Measurements from ENCODE around the gene PGK1.
"Not testable (repeated sequence)": the region's sequence is repeated elsewhere in the genome, so short reads cannot be mapped to it uniquely, and the experiment has no call there.

Gene PGK1

DNA sequence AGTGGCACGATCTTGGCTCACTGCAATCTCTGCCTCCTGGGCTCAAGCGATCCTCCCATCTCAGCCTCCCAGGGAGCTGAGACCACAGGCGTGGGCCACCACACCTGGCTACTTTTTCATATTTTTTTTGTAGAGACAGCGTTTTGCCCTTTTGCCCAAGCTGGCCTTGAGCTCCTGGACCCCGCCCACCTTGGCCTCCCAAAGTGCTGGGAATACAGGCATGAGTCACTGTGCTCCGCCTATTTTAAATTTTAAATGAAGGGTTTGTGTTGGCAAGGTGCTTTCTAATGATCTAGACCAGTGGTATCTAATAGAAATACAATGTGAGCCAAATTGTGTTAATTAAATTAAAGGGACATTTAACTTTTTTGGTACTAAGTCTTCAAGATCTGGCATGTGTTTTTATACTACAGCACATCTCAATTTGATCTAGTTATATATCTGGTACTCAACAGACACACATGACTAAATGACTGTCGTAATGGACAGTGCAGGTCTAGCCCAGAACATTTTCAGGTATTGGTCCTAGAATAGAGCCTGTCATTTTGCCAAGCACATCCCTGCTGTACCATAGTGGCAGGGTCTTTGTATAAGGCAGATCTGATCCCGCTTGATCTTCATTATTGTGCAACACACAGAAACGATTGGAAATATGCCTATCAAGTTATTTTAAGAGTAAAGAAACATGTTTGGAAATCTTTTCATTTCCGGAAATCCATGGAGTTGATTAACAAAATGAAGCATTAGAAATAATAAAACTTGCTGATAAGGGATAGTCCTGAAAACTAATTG is 7.3 kb downstream of the PGK1 start:
- in situ Hi-C loops (cut with HindIII; ENCODE audit: low sequenced_read_pairs): no loop called here

DNA sequence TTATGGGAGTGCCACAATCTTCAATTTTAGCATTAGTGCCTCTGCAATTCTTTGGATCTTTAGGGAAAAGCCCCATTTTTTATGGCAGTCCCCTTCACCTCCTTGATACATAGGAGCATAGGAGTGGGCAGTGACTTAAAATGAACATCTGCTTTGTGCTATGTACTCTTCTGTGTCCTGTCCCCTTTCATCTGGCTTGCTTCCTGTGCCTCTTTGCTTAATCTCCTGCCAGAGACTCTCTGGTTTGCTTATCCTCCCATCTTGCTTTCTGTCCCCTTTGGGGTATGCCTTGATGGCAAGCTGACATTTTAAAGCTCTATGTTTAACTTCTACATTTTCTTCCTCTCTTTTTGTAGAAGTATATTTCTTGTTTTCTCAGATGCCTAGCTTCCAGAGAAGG is 12.3 kb downstream of the PGK1 start:
- in situ Hi-C loops (cut with HindIII; ENCODE audit: low sequenced_read_pairs): no loop called here

- in situ Hi-C loops (cut with HindIII; ENCODE audit: low sequenced_read_pairs): no loop called here
Measured at GRCh38 chrX:78116766-78117165, 12.7 kb downstream of the PGK1 start.

DNA sequence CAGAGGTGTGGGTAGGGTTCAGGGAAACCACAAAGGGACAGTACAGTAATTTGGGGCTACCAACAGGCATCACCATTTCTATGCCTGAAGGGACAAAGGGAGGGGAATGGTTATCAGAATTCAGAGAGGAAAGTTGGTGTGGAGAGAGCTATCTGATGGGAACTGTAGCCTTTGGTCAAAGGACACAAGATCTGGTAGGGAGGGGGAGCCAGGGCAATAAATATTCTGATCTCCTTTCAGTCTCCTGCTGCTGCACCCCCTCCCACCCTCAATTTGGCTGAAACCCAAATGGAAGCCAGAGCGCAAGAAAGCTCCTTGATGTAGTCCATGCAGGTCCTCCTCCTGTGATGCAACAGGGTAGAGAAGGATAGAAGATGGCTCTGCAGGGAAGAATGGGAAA is 14.6 kb downstream of the PGK1 start:
- in situ Hi-C loops (cut with HindIII; ENCODE audit: low sequenced_read_pairs): no loop called here

DNA sequence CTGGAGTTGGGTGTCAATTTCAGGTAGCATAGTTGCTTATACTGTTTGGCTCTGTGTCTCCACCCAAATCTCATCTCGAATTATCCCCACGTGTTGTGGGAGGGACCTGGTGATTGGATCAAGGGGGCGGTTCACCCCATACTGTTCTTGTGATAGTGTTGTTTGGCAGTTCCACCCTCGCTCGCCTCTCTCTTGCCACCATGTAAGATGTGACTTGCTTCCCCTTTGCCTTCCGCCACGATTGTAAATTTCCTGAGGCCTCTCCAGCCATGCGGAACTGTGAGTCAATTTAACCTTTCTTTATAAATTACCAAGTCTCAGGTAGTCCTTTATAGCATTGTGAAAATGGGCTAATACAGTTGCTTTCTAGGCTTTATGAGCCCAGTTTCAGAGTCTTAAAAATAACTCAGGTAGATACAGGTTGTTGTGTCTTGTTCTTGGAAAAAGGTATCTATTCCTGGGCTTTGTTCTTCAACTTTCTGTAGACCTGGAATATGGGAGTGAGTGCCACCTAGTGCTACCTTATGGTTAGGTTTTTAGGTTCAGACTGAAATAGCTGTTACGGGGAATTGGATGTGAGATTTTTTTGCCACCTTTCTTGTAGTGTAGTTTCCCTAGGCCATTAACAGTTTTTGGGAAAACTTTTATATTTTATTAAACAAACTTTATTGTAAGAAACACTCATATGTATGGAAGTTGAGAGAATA is 15.6 kb downstream of the PGK1 start:
- in situ Hi-C loops (cut with HindIII; ENCODE audit: low sequenced_read_pairs): no loop called here

DNA sequence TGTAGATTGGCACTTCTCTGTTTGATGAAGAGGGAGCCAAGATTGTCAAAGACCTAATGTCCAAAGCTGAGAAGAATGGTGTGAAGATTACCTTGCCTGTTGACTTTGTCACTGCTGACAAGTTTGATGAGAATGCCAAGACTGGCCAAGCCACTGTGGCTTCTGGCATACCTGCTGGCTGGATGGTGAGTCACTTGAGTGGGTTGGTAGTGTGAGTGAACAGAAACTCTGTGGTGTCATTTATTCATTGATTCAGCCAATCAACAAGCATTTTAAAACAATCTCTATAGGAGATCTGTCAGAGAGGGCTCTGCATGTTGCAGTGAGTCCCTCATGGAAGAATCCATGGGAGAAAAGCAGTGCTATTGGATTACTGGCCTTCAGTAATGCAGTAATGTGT is 19.1 kb downstream of the PGK1 start:
- in situ Hi-C loops (cut with HindIII; ENCODE audit: low sequenced_read_pairs): no loop called here

DNA sequence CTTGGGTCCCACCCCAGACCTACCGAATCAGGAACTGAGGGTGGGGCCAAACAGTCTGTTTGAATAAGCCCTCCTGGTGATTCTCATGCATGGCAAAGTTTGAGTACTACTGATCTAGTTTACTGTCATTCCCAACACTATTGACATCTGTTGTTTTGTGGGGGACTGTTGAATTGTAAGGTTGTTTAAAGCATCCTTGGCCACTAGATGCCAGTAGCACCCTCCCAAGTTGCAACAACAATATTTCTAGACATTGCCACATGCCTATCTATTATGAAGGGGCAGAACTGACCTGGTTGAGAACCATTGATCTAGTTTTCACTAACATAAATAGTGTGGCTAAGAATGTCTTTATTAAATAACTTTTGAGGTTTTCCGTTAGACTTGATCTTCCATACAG is 20.3 kb downstream of the PGK1 start:
- in situ Hi-C loops (cut with HindIII; ENCODE audit: low sequenced_read_pairs): no loop called here

DNA sequence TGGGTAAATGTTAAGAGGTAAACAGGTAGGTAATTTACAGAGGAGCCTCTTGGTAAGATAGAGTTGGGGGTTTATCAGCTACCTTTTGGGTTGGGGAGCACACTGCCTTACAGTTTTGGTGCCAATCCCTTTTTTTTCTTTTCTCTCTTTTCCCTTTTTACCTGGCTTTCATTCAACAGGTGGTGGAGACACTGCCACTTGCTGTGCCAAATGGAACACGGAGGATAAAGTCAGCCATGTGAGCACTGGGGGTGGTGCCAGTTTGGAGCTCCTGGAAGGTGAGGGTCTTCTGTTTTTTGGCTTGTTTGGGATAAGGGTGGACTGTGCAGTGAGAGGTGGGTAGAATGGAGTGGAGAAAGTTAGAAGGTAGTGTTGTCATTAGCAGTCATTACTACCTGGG is 21.1 kb downstream of the PGK1 start:
- in situ Hi-C loops (cut with HindIII; ENCODE audit: low sequenced_read_pairs): no loop called here

DNA sequence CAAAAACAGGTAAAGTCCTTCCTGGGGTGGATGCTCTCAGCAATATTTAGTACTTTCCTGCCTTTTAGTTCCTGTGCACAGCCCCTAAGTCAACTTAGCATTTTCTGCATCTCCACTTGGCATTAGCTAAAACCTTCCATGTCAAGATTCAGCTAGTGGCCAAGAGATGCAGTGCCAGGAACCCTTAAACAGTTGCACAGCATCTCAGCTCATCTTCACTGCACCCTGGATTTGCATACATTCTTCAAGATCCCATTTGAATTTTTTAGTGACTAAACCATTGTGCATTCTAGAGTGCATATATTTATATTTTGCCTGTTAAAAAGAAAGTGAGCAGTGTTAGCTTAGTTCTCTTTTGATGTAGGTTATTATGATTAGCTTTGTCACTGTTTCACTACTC is 21.7 kb downstream of the PGK1 start:
- in situ Hi-C loops (cut with HindIII; ENCODE audit: low sequenced_read_pairs): not testable (repeated sequence)

DNA sequence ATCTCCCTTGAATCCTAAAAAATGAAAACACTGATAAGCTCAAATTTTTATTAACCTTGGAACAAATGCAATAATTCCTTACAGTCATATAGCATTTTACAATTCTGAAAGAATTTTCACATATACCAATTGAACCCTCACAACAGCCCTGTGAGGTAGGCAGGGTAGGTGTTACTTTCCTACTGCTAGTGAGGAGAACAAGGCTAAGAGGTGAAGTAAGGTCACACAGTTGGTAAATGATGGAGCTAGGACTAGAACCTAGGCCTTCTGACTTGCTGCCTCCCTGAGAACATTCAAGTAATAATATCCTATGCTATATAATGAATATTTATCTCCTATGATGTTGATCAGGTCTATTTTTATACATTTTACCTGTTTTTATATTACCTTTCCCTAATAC is 25.7 kb downstream of the PGK1 start:
- in situ Hi-C loops (cut with HindIII; ENCODE audit: low sequenced_read_pairs): no loop called here

- in situ Hi-C loops (cut with HindIII; ENCODE audit: low sequenced_read_pairs): no loop called here
Measured at GRCh38 chrX:78130396-78130795, 26.3 kb downstream of the PGK1 start.

DNA sequence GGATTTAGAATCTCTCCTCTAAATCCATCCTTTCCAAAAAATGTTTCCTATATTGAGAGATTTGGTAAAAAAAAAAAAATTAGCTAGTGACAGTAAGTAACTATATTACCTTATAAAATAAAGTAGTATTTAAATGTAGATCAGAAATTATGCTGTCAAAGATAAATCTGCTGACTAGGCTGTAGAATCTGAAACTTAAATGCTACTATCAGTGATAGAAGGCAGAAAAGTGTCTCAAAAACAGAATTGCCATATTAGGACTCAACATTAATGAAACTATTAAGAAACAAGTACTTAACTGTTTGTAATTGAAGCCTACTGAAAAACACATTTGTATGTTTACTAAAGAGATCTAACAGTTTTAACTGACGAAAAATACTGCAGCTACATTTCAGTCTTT is 27.1 kb downstream of the PGK1 start:
- in situ Hi-C loops (cut with HindIII; ENCODE audit: low sequenced_read_pairs): no loop called here

- in situ Hi-C loops (cut with HindIII; ENCODE audit: low sequenced_read_pairs): no loop called here
Measured at GRCh38 chrX:78133238-78133960, 29.4 kb downstream of the PGK1 start.

DNA sequence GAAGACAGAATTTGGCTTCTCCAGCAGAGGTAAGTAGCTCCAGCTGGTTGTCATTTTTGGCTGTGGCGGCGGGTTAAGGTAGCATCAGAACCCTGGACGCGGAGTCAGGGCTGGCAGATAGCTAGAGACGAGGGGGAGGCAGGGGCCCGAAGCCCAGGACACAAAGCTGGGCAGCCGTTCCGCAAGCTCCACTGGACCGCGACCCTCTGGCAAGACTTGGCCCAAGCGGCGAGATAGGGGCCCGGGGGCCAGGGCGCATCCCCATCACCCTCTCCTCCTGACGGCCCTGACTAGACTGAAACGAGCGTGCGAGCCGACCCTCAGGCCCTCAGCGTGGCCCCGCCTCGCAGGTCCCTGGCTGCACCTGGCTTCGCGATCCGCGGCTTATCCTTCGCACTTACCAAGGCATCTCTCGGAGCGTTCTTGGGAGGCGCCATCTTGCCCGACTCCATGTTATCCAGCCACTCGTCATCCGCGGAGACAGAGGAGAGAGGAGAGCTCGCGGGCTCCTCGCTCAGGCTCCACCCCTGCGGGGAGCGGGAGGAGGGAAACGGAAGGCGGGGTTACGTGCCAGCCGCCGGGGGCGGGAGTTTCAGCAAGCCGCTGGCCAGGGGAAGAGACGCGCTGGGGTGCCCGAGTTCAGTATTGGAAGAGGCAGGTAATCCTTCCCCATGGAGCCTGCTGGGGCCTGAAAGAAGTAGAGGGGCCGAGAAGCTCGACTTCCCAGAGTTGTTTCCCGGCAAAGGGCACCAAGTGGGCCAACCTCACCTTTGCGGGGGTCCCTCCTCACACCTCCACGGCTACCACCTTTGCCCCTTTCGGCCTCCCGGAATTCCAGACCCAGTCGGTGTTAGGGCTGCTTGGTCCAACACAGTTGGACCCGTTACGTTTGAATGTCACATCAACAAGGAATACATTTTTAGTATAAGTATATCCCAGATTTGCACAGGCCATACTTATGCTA is 35.4 kb downstream of the PGK1 start, which contains the start of gene TAF9B:
TSS of gene TAF9B (minus strand) at position 491 of the 964 bp plus-strand sequence. CDS start at position 452, 39 bp downstream.
- in situ Hi-C loops (cut with HindIII; ENCODE audit: low sequenced_read_pairs): no loop called here

GRCh38 chrX:78140206-78140605 is 36.2 kb downstream of the PGK1 start:
- in situ Hi-C loops (cut with HindIII; ENCODE audit: low sequenced_read_pairs): no loop called here

GRCh38 chrX:78147002-78147540 is 43.0 kb downstream of the PGK1 start:
- in situ Hi-C loops (cut with HindIII; ENCODE audit: low sequenced_read_pairs): not testable (repeated sequence)

- in situ Hi-C loops (cut with HindIII; ENCODE audit: low sequenced_read_pairs): not testable (repeated sequence)
Measured at GRCh38 chrX:78157373-78157772, 53.3 kb downstream of the PGK1 start.

DNA sequence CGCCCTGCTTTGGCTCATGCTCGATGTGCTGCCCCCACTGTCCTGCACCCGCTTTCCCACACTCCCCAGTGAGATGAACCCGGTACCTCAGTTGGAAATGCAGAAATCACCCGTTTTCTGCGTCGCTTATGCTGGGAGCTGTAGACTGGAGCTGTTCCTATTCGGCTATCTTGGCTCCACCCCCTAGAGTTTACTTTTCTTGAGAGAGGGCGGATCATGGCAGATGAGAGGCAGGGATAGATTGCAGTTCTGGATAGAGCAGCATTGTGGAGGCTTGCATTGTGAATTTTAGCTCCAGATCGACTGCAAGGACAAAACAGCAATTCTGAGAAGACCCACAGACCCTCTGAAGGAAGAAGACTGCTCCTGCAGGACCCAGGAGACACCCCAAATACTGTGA is 53.8 kb downstream of the PGK1 start:
- in situ Hi-C loops (cut with HindIII; ENCODE audit: low sequenced_read_pairs): not testable (repeated sequence)

GRCh38 chrX:78160711-78161110 is 56.7 kb downstream of the PGK1 start:
- in situ Hi-C loops (cut with HindIII; ENCODE audit: low sequenced_read_pairs): not testable (repeated sequence)

DNA sequence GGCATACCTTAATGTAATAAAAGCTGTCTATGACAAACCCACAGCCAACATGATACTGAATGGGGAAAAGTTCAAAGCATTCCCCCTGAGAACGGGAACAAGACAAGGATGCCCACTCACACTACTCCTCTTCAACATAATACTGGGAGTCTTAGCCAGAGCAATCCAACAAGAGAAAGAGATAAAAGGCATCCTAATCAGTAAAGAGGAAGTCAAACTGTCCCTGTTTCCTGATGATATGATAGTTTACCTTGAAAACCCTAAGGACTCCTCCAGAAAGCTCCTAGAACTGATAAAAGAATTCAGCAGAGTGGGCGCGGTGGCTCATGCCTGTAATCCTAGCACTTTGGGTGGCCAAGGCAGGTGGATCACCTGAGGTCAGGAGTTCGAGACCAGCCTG is 59.1 kb downstream of the PGK1 start:
- in situ Hi-C loops (cut with HindIII; ENCODE audit: low sequenced_read_pairs): not testable (repeated sequence)

All from endothelial cell of hepatic sinusoid (primary cell).